Suprapubic skin (tissue), 4 donors: ENCODE data around the gene SLC7A11.

Experiments used
- EP300 ChIP-seq: sonication (generic); formaldehyde crosslinking; IDR thresholded peaks from one replicate; pipeline ENCODE4 v1.6.1; 2017; ENCODE audit warnings: antibody characterized with exemption
- POLR2A ChIP-seq, 2 donors: fragments of 450-650 bp; IDR thresholded peaks; one replicate each; pipeline ENCODE4 v1.6.1; 2017; ENCODE audit warnings: antibody characterized with exemption in 2 of 2, mild to moderate bottlenecking in 2 of 2, moderate library complexity in 2 of 2
- POLR2AphosphoS5 ChIP-seq, 3 donors: sonication (generic); formaldehyde crosslinking; IDR thresholded peaks; one replicate each; pipeline ENCODE4 v1.6.1; 2017; ENCODE audit warnings: antibody characterized with exemption in 3 of 3
- TF ChIP-seq, protein P1 (sequence below), 2 donors: fragments of 200-600 bp in 1 of 2; fragments of 450-650 bp in 1 of 2; sonication (generic) in 1 of 2; IDR thresholded peaks; one replicate each; pipeline ENCODE4 v1.5.1; 2016 to 2019; ENCODE audit warnings: antibody characterized with exemption in 2 of 2, mild to moderate bottlenecking in 1 of 2, moderate library complexity in 1 of 2

DNA sequence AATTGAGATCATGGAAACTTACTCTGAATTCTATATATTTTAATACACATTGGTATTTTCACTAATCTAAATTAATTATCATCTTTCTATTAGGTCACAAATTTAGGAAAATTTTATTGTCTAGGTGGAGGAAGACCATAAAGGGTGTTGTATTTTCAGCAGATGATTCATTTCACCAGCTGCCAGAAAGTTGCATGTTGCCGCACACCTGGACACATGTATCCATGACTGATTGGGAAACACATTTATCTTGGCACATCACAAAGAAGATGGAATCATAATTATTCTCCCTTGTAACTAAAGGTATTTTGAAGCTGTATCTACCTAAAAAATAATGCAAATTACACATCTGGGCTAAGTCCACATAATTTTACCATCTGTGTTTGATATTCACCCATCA is 33.1 kb downstream of the SLC7A11 start:
- TF ChIP-seq, protein P1, sequence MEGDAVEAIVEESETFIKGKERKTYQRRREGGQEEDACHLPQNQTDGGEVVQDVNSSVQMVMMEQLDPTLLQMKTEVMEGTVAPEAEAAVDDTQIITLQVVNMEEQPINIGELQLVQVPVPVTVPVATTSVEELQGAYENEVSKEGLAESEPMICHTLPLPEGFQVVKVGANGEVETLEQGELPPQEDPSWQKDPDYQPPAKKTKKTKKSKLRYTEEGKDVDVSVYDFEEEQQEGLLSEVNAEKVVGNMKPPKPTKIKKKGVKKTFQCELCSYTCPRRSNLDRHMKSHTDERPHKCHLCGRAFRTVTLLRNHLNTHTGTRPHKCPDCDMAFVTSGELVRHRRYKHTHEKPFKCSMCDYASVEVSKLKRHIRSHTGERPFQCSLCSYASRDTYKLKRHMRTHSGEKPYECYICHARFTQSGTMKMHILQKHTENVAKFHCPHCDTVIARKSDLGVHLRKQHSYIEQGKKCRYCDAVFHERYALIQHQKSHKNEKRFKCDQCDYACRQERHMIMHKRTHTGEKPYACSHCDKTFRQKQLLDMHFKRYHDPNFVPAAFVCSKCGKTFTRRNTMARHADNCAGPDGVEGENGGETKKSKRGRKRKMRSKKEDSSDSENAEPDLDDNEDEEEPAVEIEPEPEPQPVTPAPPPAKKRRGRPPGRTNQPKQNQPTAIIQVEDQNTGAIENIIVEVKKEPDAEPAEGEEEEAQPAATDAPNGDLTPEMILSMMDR (IDR thresholded peaks at IDR 0.05), result no peak
- TF ChIP-seq POLR2A (IDR thresholded peaks at IDR 0.05), result no peak
- no peak for TF ChIP-seq POLR2AphosphoS5 (IDR thresholded peaks at IDR 0.05)
- TF ChIP-seq EP300, result no peak
